Subcutaneous abdominal adipose tissue (tissue), 5 donors: Measurements from ENCODE around the gene IL22RA1.

ENCODE experiments used
- H3K27ac ChIP-seq: one replicate; pipeline ENCODE4 v1.7.0; 2013; ENCODE audit warnings: low read depth, mild to moderate bottlenecking, inconsistent platforms, low read length, moderate library complexity
- H3K27me3 ChIP-seq, 5 donors: one replicate each; pipeline ENCODE4 v1.7.0; 2013; ENCODE audit warnings: low read length in 5 of 5, inconsistent platforms in 1 of 5; ENCODE audit not compliant: control insufficient read depth in 5 of 5, insufficient read depth in 4 of 5
- H3K36me3 ChIP-seq, 5 donors: one replicate each; pipeline ENCODE4 v1.7.0; 2013; ENCODE audit warnings: low read length in 5 of 5; ENCODE audit not compliant: control insufficient read depth in 5 of 5, insufficient read depth in 5 of 5
- H3K4me1 ChIP-seq, 5 donors: one replicate each; pipeline ENCODE4 v1.7.0; 2013; ENCODE audit warnings: low read length in 5 of 5, mild to moderate bottlenecking in 3 of 5, moderate library complexity in 1 of 5; ENCODE audit not compliant: control insufficient read depth in 5 of 5, insufficient read depth in 5 of 5
- H3K4me3 ChIP-seq, 5 donors: one replicate each; pipeline ENCODE4 v1.7.0; 2013; ENCODE audit warnings: low read length in 5 of 5, low read depth in 1 of 5
- H3K9ac ChIP-seq, 5 donors: one replicate each; pipeline ENCODE4 v1.7.0; 2013; ENCODE audit warnings: low read length in 5 of 5, mild to moderate bottlenecking in 4 of 5, moderate library complexity in 3 of 5
- H3K9me3 ChIP-seq, 5 donors: one replicate each; pipeline ENCODE4 v1.7.0; 2013; ENCODE audit warnings: low read length in 5 of 5; ENCODE audit not compliant: control insufficient read depth in 5 of 5
- donor health status: healthy.
- donor health status: healthy.
- donor health status: healthy.
- donor health status: healthy.
- donor health status: healthy.

The IL22RA1 gene

DNA sequence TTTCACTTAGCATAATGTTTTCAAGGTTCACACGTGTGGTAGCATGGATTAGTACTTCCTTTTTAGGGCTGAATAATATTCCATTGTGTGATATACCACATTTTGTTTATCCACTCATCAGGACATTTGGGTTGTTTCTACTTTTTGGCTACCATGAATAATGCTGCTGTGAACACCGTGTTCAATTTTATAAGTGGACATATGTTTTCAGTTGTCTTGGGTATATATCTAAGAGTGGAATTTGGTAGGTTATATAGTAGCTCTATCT lies 3.8 kb downstream of the IL22RA1 start:
- no peaks in the 10 kb centered on the region for H3K36me3 ChIP-seq
- no peak overlapping the region for H3K27ac ChIP-seq
- peaks cover 3 to 9% (median 6%) of the 10 kb centered on the region in 5 donors for H3K4me1 ChIP-seq

DNA sequence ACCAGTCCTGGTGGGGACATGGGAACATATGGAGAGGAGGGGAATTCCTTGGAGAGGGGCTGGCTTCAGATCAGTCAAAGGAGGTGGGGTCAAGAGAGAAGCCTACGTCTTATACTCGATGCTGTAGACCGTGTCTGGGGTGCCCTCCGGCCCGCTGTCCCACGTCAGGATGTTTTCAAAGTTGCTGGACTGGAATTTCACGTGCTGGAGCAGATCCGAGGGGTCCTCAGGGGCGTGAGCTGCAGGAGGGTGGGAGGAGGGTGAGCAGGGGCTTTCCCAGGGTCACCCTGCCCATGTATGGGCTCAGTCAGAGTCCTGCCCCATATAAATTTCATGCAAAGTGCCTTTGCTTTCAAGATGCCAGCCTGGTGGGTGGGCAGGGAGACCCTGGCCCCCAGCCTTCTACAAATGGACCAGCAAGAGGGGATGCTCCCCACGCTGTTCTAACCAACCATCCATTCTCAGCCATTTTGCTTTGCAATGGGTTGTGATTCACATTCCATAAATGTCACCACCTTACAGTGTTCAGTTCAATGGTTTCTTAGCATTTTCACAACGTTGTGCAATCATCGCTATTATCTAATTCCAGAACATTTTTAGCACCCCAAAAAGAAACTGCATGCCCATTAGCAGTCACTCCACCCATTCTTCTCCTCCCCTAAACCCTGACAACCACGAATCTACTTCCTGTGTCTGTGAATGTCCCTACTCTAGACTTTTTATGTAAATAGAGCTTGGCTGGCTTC lies 4.3 kb downstream of the IL22RA1 start:
- H3K27me3 ChIP-seq, result peaks cover 0 to 9% (median 3%) of the 10 kb centered on the region in 5 donors
- no peaks in the 10 kb centered on the region for H3K36me3 ChIP-seq

More for the DNA sequence above, 3.8 kb downstream of the IL22RA1 start:
- H3K9me3 ChIP-seq, result no peaks in the 10 kb centered on the region
- no peak overlapping the region for H3K4me3 ChIP-seq
- H3K9ac ChIP-seq, result no peak overlapping the region
- H3K27me3 ChIP-seq, result peaks cover 0 to 13% (median 3%) of the 10 kb centered on the region in 5 donors

DNA sequence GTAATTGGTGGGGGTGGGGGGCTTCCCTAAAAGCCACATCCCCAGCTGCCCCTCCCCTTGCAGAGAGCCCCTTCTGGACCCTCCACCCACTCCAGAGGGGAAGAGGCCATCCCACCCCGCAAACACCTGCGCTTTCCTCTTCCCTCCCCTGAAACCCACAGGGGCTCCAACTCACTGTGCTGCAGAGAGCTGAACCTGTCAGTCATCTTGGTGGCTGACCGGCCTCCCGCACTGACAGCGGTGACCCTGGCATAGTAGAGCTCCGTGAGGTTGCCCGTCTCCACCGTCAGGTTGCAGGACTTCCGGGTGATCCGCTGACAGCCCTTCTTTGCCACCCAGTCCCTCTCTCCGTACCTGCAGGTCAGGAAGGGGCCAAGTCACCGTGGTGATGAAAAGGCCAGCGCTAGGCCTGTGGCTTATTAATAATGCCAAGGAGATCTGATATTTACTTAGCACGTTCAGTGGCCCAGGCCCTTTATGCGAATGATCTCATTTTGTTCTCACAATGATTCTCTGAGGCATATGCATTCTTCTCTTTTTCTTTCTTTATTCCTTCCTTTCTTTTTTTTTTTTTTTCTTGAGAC lies 5.9 kb downstream of the IL22RA1 start:
- H3K9ac ChIP-seq, result no peak overlapping the region
- no peak overlapping the region for H3K4me3 ChIP-seq

More for the DNA sequence above, 4.3 kb downstream of the IL22RA1 start:
- Histone ChIP-seq H3K4me1 (peaks cover 3 to 9% (median 6%) of the 10 kb centered on the region in 5 donors), H3K27ac (no peak overlapping the region), H3K9me3 (no peaks in the 10 kb centered on the region), H3K9ac (no peak overlapping the region), H3K4me3 (no peak overlapping the region)

DNA sequence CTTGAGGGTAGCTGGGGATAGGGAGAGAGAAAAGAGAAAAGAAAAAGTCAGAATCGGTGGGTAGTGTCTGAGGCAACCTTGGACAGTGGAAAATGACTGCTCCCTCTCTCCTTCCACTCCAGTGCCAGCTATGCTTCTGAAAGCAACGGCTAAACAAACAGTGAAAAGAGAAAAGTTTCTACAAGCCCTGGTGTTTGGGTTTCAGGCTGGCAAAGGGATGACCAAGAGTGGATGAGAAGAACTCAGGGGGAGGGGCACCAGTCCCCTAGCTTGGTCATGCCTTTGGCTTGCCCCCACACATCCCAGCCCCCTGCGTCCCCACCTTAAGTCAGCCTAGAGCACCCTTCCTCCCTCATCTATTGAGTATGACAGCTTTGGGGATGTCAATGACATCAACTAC lies 8.6 kb downstream of the IL22RA1 start:
- H3K36me3 ChIP-seq, result no peaks in the 10 kb centered on the region
- H3K4me1 ChIP-seq, result no peaks in the 10 kb centered on the region
- no peak overlapping the region for H3K4me3 ChIP-seq
- no peak overlapping the region for H3K27ac ChIP-seq
- peaks cover 0 to 4% (median 0%) of the 10 kb centered on the region in 5 donors for H3K27me3 ChIP-seq
- no peak overlapping the region for H3K9ac ChIP-seq
- peaks cover 3 to 14% (median 8%) of the 10 kb centered on the region in 5 donors for H3K9me3 ChIP-seq

More for the DNA sequence above, 5.9 kb downstream of the IL22RA1 start:
- H3K4me1 ChIP-seq, result no peaks in the 10 kb centered on the region
- H3K36me3 ChIP-seq, result no peaks in the 10 kb centered on the region
- H3K27ac ChIP-seq, result no peak overlapping the region
- H3K9me3 ChIP-seq, result no peaks in the 10 kb centered on the region
- peaks cover 0 to 4% (median 0%) of the 10 kb centered on the region in 5 donors for H3K27me3 ChIP-seq

DNA sequence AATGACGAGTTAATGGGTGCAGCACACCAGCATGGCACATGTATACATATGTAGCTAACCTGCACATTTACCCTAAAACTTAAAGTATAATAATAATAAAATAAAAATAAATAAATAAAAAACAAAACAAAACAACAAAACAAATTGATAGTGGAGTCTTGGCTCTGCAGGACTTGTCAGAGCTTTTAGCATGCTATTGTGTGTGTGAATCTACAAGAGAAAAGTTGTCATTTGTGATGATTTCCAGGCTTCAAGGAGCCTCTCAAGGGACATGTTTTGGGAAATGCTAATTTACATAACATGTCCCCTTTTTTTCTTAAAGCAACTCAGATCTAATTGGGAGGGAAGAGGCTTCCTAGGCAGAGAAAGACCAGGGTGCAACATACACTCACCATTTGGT lies 9.1 kb downstream of the IL22RA1 start:
- no peak overlapping the region for H3K27ac ChIP-seq
- peaks cover 3 to 14% (median 8%) of the 10 kb centered on the region in 5 donors for H3K9me3 ChIP-seq
- H3K27me3 ChIP-seq, result peaks cover 0 to 4% (median 0%) of the 10 kb centered on the region in 5 donors
- H3K4me1 ChIP-seq, result no peaks in the 10 kb centered on the region
- no peak overlapping the region for H3K9ac ChIP-seq
- no peak overlapping the region for H3K4me3 ChIP-seq
- no peaks in the 10 kb centered on the region for H3K36me3 ChIP-seq

DNA sequence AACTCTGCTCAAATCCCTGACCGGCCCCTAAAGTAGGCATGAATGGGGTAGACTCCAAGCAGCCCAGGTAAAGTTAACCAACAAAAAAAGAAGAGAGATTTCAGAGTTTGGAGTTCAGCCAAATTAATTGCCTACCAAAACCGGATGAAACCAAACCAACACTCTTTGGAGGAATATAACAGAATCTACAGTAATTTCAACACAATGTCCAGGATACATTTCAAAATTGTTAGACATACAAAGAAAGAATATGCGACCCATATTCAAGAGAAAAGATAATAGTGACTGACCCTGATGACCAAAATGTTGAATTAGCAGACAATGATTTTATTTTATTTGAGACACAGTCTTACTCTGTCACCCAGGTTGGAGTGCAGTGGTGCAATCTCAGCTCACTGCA lies 12.6 kb downstream of the IL22RA1 start:
- Histone ChIP-seq H3K9me3 (peaks cover 3 to 14% (median 8%) of the 10 kb centered on the region in 5 donors), H3K27me3 (no peaks in the 10 kb centered on the region), H3K9ac (no peak overlapping the region), H3K27ac (no peak overlapping the region), H3K36me3 (no peaks in the 10 kb centered on the region), H3K4me3 (no peak overlapping the region), H3K4me1 (peaks cover 0 to 5% (median 3%) of the 10 kb centered on the region in 5 donors)

DNA sequence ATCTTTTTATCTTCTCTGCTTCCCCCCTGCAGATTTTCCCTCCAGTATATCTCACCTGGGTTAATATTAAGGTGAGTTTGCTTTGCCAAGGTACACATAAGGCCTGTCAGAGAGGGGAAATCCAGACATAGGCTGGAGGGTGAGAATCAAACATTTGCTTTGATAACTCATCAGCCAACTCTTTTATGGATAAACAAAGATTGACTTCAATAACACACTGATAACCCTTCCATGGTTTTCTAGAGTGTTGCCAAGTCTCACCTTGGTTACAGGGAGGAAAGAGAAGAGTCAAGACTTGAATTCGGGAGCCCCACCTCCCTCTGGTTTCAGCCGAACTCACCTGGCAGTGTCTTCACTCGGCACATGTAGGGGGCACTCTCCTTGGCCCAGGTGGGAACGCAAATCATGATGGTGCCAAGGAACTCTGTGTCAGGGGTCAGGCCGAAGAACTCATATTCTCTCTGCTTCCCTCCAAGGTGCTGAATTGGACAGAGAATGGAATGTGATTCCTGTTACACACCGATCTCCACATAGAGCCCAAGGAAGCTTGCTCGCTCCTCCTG lies 15.1 kb downstream of the IL22RA1 start:
- H3K27me3 ChIP-seq, result no peaks in the 10 kb centered on the region
- no peaks in the 10 kb centered on the region for H3K36me3 ChIP-seq

DNA sequence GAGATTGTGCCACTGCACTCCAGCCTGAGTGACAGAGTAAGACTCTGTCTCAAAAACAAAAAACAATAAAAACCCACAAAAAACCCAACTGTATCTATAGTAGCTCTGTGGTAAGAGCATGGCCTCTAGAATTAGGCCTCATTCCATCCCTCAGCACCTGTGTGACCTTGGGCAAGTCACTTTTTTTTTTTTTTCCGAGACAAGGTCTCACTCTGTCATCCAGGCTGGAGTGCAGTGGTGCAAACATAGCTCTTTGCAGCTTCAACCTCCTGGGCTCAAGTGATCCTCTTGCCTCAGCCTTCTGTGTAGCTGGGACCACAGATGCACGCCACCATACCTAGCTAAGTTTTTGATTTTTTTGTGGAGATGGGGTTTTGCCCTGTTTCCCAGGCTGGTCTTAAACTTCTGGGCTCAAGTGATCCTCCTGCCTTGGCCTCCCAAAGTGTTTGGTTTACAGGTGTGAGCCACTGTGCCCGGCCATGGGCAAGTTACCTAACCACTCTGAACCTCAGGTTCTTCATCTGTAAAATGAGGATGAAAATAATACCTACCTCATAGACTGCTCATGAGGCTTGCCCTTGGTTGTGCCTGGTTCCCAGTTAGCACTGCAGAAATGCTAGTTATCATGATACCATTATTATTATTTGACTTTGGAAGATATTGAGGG lies 15.7 kb downstream of the IL22RA1 start:
- Histone ChIP-seq H3K27ac (no peak overlapping the region), H3K36me3 (no peaks in the 10 kb centered on the region), H3K4me3 (no peak overlapping the region), H3K4me1 (peaks cover 0 to 5% (median 3%) of the 10 kb centered on the region in 5 donors), H3K9me3 (peaks cover 3 to 14% (median 8%) of the 10 kb centered on the region in 5 donors), H3K9ac (no peak overlapping the region), H3K27me3 (no peaks in the 10 kb centered on the region)

More for the DNA sequence above, 15.1 kb downstream of the IL22RA1 start:
- H3K9ac ChIP-seq, result no peak overlapping the region
- peaks cover 0 to 5% (median 3%) of the 10 kb centered on the region in 5 donors for H3K4me1 ChIP-seq
- H3K27ac ChIP-seq, result no peak overlapping the region
- H3K9me3 ChIP-seq, result peaks cover 3 to 14% (median 8%) of the 10 kb centered on the region in 5 donors
- H3K4me3 ChIP-seq, result no peak overlapping the region

DNA sequence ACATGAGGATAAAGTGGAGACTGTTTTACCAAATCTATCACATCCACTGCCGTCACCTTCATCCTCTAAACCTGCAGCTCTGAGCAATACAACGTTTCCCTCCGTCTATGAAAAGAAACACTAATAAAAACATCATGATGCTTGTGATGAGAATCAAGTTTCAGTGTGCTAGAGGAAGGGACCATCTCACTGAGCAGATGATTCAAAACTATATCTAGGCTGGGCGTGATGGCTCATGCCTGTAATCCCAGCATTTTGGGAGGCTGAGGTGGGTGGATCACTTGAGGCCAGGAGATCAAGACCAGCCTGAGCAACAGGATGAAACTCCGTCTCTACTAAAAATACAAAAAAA lies 16.3 kb downstream of the IL22RA1 start:
- no peak overlapping the region for H3K4me3 ChIP-seq
- H3K27ac ChIP-seq, result no peak overlapping the region
- peaks cover 0 to 5% (median 3%) of the 10 kb centered on the region in 5 donors for H3K4me1 ChIP-seq
- H3K36me3 ChIP-seq, result no peaks in the 10 kb centered on the region
- peaks cover 3 to 14% (median 8%) of the 10 kb centered on the region in 5 donors for H3K9me3 ChIP-seq
- no peak overlapping the region for H3K9ac ChIP-seq
- no peaks in the 10 kb centered on the region for H3K27me3 ChIP-seq
